H9 (cell line): ENCODE data around the gene RAB3C. TPM values are rescaled to one million over a fixed set of nuclear protein-coding genes. Genes with fewer than 3 reads are reported as not detected.

Source experiments
- DNase-seq: peaks from one replicate; pipeline ENCODE4 v3.0.0-alpha.2; 2017
- H2AFZ ChIP-seq: one replicate; pipeline ENCODE4 v1.6.1; 2013; ENCODE audit warnings: mild to moderate bottlenecking, low read length, control low read depth, moderate library complexity
- H2AK5ac ChIP-seq: 2 replicates; pipeline ENCODE4 v1.6.1; 2013; ENCODE audit warnings: low read length, control low read depth, mixed read lengths; ENCODE audit not compliant: insufficient read length
- H2BK120ac ChIP-seq: one replicate; pipeline ENCODE4 v1.6.1; 2013; ENCODE audit warnings: low read depth, mild to moderate bottlenecking, low read length, control low read depth, inconsistent platforms; ENCODE audit not compliant: poor library complexity, severe bottlenecking
- H2BK12ac ChIP-seq: 2 replicates; pipeline ENCODE4 v1.6.1; 2013; ENCODE audit warnings: low read length, control low read depth, mixed read lengths, low read depth; ENCODE audit not compliant: insufficient read length
- H2BK15ac ChIP-seq: 2 replicates; pipeline ENCODE4 v1.6.1; 2013; ENCODE audit warnings: low read depth, low read length, control low read depth
- H2BK20ac ChIP-seq: one replicate; pipeline ENCODE4 v1.6.1; 2013; ENCODE audit warnings: low read depth, mild to moderate bottlenecking, low read length, control low read depth, inconsistent platforms; ENCODE audit not compliant: poor library complexity, severe bottlenecking
- H2BK5ac ChIP-seq: 2 replicates; pipeline ENCODE4 v1.6.1; 2013; ENCODE audit warnings: low read length, control low read depth, mixed read lengths; ENCODE audit not compliant: insufficient read length
- H3K14ac ChIP-seq: 2 replicates; pipeline ENCODE4 v1.6.1; 2013; ENCODE audit warnings: low read length, control low read depth; ENCODE audit not compliant: insufficient read depth
- H3K18ac ChIP-seq: 2 replicates; pipeline ENCODE4 v1.6.1; 2013; ENCODE audit warnings: low read depth, mild to moderate bottlenecking, mixed read lengths, low read length, control low read depth; ENCODE audit not compliant: insufficient read length
- H3K23ac ChIP-seq: 2 replicates; pipeline ENCODE4 v1.6.1; 2013; ENCODE audit warnings: low read length, control low read depth, mixed read lengths, low read depth; ENCODE audit not compliant: insufficient read length
- H3K23me2 ChIP-seq: 2 replicates; pipeline ENCODE4 v1.6.1; 2013; ENCODE audit warnings: low read depth, mild to moderate bottlenecking, mixed read lengths, low read length, control low read depth; ENCODE audit not compliant: insufficient read length, poor library complexity, severe bottlenecking
- H3K27ac ChIP-seq: 2 replicates; pipeline ENCODE4 v1.5.1; 2013; ENCODE audit warnings: low read length, control low read depth, mixed read lengths, low read depth; ENCODE audit not compliant: insufficient read length
- H3K27me3 ChIP-seq: 2 replicates; pipeline ENCODE4 v1.6.1; 2013; ENCODE audit warnings: low read length, control low read depth, inconsistent platforms; ENCODE audit not compliant: insufficient read depth
- H3K4ac ChIP-seq: 2 replicates; pipeline ENCODE4 v1.6.1; 2013; ENCODE audit warnings: low read depth, mild to moderate bottlenecking, control low read depth, inconsistent platforms, low read length, moderate library complexity
- H3K4me1 ChIP-seq: 2 replicates; pipeline ENCODE4 v1.6.1; 2013; ENCODE audit warnings: low read length, control low read depth, inconsistent platforms; ENCODE audit not compliant: insufficient read depth
- H3K4me2 ChIP-seq: 2 replicates; pipeline ENCODE4 v1.6.1; 2013; ENCODE audit warnings: low read length, control low read depth, mixed read lengths; ENCODE audit not compliant: insufficient read length, insufficient read depth
- H3K56ac ChIP-seq: 2 replicates; pipeline ENCODE4 v1.6.1; 2013; ENCODE audit warnings: low read depth, mild to moderate bottlenecking, mixed read lengths, low read length, control low read depth; ENCODE audit not compliant: insufficient read length
- H3K79me1 ChIP-seq: 2 replicates; pipeline ENCODE4 v1.6.1; 2013; ENCODE audit warnings: low read depth, mild to moderate bottlenecking, moderate library complexity, low read length, control low read depth, inconsistent platforms; ENCODE audit not compliant: insufficient read depth, poor library complexity, severe bottlenecking
- H3K79me2 ChIP-seq: 2 replicates; pipeline ENCODE4 v1.6.1; 2013; ENCODE audit warnings: low read length, control low read depth, inconsistent platforms; ENCODE audit not compliant: insufficient read depth
- H3K9ac ChIP-seq: 2 replicates; pipeline ENCODE4 v1.6.1; 2013; ENCODE audit warnings: low read length, control low read depth, mixed read lengths; ENCODE audit not compliant: insufficient read length; ENCODE audit errors: extremely low read depth
- H3K9me3 ChIP-seq: one replicate; pipeline ENCODE4 v1.6.1; 2013; ENCODE audit warnings: low read depth, low read length, inconsistent platforms; ENCODE audit not compliant: control insufficient read depth
- H3T11ph ChIP-seq: one replicate; pipeline ENCODE4 v1.6.1; 2013; ENCODE audit warnings: mild to moderate bottlenecking, low read length, control low read depth, inconsistent platforms
- H4K20me1 ChIP-seq: one replicate; pipeline ENCODE4 v1.6.1; 2013; ENCODE audit not compliant: control insufficient read depth, insufficient read length, insufficient read depth
- H4K5ac ChIP-seq: 2 replicates; pipeline ENCODE4 v1.6.1; 2013; ENCODE audit warnings: low read depth, mild to moderate bottlenecking, mixed read lengths, low read length, control low read depth; ENCODE audit not compliant: insufficient read length
- H4K8ac ChIP-seq: replicated peaks from 2 replicates; pipeline ENCODE4 v1.6.1; 2013; ENCODE audit warnings: low read length, control low read depth, mixed read lengths, low read depth; ENCODE audit not compliant: insufficient read length
- H4K91ac ChIP-seq: 2 replicates; pipeline ENCODE4 v1.6.1; 2013; ENCODE audit warnings: low read depth, mild to moderate bottlenecking, moderate library complexity, mixed read lengths, low read length, control low read depth; ENCODE audit not compliant: insufficient read length
- H3K27ac Mint-ChIP-seq, 3 experiments: 2 replicates in 2 of 3; 3 replicates in 1 of 3; pipeline ENCODE4 v1.8.0; 2020 to 2021; ENCODE audit warnings: mixed read lengths in 3 of 3, mild to moderate bottlenecking in 1 of 3, moderate library complexity in 1 of 3
- H3K27me3 Mint-ChIP-seq: 2 replicates; pipeline ENCODE4 v1.8.0; 2021; ENCODE audit warnings: low read depth, mild to moderate bottlenecking, moderate library complexity, mixed read lengths
- H3K36me3 Mint-ChIP-seq, 3 experiments: 2 replicates in 2 of 3; 3 replicates in 1 of 3; pipeline ENCODE4 v1.8.0; 2020 to 2021; ENCODE audit warnings: low read depth in 3 of 3, mixed read lengths in 3 of 3; ENCODE audit not compliant: insufficient read depth in 1 of 3
- H3K4me1 Mint-ChIP-seq, 2 experiments: 2 replicates each; pipeline ENCODE4 v1.8.0; 2020; ENCODE audit warnings: mixed read lengths in 2 of 2
- H3K4me3 Mint-ChIP-seq, 2 experiments: 2 replicates in 1 of 2; 3 replicates in 1 of 2; pipeline ENCODE4 v1.8.0; 2020 to 2021; ENCODE audit warnings: mild to moderate bottlenecking in 2 of 2, mixed read lengths in 2 of 2, moderate library complexity in 1 of 2
- H3K9me3 Mint-ChIP-seq, 2 experiments: 2 replicates in 1 of 2; 3 replicates in 1 of 2; pipeline ENCODE4 v1.8.0; 2020; ENCODE audit warnings: mild to moderate bottlenecking in 2 of 2, mixed read lengths in 2 of 2, moderate library complexity in 1 of 2
- WGBS: extraction: QIAGEN DNeasy Blood & Tissue Kit; methylation state at CpG from one replicate; pipeline ENCODE4 v1.1.7; 2013; ENCODE audit warnings: missing lambda C conversion rate, low lambda C conversion rate, mixed read lengths; ENCODE audit not compliant: insufficient read length; ENCODE audit errors: extremely low coverage; 5-methylcytosine and 5-hydroxymethylcytosine counted together
- total RNA-seq: library from RNA; stranded (reverse); gene quantifications from 2 replicates; pipeline ENCODE4 v1.2.1, GENCODE V29; 2021
- TF ChIP-seq, protein P1 (sequence below): fragments of 200-600 bp; sonication (generic); conservative IDR thresholded peaks from 3 replicates; pipeline ENCODE4 v1.8.0; 2021; ENCODE audit warnings: antibody characterized with exemption, mild to moderate bottlenecking

RAB3C gene
- total RNA-seq, 1 experiment from 2014 or later = 16.3 TPM

DNA sequence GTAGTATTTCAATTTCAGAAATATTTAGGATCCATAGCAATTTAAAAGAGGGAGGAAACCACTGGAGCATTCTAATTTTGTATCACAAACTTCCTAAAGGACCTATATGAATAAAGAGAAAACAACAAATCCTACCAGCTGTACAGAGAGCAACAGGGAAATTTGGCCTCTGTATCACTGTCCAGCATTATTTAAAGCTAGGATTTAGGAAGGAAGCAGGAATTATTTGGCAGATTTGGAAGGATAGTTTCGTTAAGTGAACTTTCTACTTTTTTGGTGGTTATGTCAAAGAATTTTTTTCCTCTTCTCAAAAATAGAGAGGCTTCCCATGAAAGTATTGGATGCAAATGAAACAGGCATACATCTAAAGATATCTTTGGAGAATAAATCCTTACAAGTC lies 269.7 kb downstream of the RAB3C start:
- H3K56ac ChIP-seq = no peak overlapping the region
- Mint-ChIP-seq H3K27ac (no peak overlapping the region), H3K4me3 (no peak overlapping the region), H3K9me3 (no peaks in the 10 kb centered on the region), H3K4me1 (peaks cover 5% of the 10 kb centered on the region in 2 experiments; a peak in 3 of 4 replicates), H3K27me3 (no peaks in the 10 kb centered on the region), H3K36me3 (no peaks in the 10 kb centered on the region)
- H3K9ac ChIP-seq = no peak overlapping the region
- no peak overlapping the region for H4K8ac ChIP-seq
- no CpG with 5 or more reads among the region's 1 CpG for WGBS
- H3T11ph ChIP-seq = no peak overlapping the region
- H3K18ac ChIP-seq = no peak overlapping the region
- no peaks in the 10 kb centered on the region for H3K27me3 ChIP-seq
- no peak overlapping the region for H2BK120ac ChIP-seq
- H2BK20ac ChIP-seq = no peak overlapping the region
- no peaks in the 10 kb centered on the region for H3K9me3 ChIP-seq
- H3K23me2 ChIP-seq = no peaks in the 10 kb centered on the region
- no peak for DNase-seq
- no peak overlapping the region for H4K5ac ChIP-seq
- TF ChIP-seq, protein P1, sequence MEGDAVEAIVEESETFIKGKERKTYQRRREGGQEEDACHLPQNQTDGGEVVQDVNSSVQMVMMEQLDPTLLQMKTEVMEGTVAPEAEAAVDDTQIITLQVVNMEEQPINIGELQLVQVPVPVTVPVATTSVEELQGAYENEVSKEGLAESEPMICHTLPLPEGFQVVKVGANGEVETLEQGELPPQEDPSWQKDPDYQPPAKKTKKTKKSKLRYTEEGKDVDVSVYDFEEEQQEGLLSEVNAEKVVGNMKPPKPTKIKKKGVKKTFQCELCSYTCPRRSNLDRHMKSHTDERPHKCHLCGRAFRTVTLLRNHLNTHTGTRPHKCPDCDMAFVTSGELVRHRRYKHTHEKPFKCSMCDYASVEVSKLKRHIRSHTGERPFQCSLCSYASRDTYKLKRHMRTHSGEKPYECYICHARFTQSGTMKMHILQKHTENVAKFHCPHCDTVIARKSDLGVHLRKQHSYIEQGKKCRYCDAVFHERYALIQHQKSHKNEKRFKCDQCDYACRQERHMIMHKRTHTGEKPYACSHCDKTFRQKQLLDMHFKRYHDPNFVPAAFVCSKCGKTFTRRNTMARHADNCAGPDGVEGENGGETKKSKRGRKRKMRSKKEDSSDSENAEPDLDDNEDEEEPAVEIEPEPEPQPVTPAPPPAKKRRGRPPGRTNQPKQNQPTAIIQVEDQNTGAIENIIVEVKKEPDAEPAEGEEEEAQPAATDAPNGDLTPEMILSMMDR = no peak
- H4K20me1 ChIP-seq = no peaks in the 10 kb centered on the region
- H3K79me1 ChIP-seq = no peaks in the 10 kb centered on the region
- H3K79me2 ChIP-seq = no peaks in the 10 kb centered on the region
- no peak overlapping the region for H2BK5ac ChIP-seq
- H3K4me2 ChIP-seq = no peak overlapping the region
- H3K27ac ChIP-seq = no peak overlapping the region
- H3K4ac ChIP-seq = no peak overlapping the region
- H3K23ac ChIP-seq = no peak overlapping the region
- no peak overlapping the region for H2AFZ ChIP-seq
- no peak overlapping the region for H4K91ac ChIP-seq
- no peak overlapping the region for H2BK15ac ChIP-seq
- H3K4me1 ChIP-seq = no peaks in the 10 kb centered on the region
- no peak overlapping the region for H2BK12ac ChIP-seq
- H3K14ac ChIP-seq = no peak overlapping the region
- H2AK5ac ChIP-seq = no peak overlapping the region
